HepG2 (cell line): ENCODE results near the gene TRPV5. TPM values are rescaled to one million over a fixed set of nuclear protein-coding genes. Genes with fewer than 3 reads are reported as not detected.

Experiments
- ATAC-seq: fragments of 200-7000 bp; cut with Tn5 transposase; 3 replicates; pipeline ENCODE4 v1.9.1; 2020; ENCODE audit warnings: mild to moderate bottlenecking, moderate library complexity
- BruUV-seq: library from RNA; stranded (reverse); fragments of 400-500 nt; replicated peaks from 2 replicates; lab custom pipeline; 2021; lab: Mats Ljungman, UMichigan
- CTCF ChIA-PET: fragments of 300-600 bp; formaldehyde crosslinking; extraction: SDS; loops from one replicate; lab custom pipeline; 2021; ENCODE audit warnings: low total read pairs, inconsistent platforms, low intra/inter-chr PET ratio; lab: Yijun Ruan, JAX
- POLR2A ChIA-PET: fragments of 350-600 bp; sonication (Branson Sonifier 250); formaldehyde crosslinking; loops from one replicate; lab custom pipeline; 2020; ENCODE audit warnings: antibody characterized with exemption, inconsistent platforms; lab: Yijun Ruan, JAX
- DNase-seq: peaks from one replicate; pipeline ENCODE4 v3.0.0-alpha.2; 2015; ENCODE audit warnings: low spot score
- FAIRE-seq: peaks from 3 replicates; lab custom pipeline; 2011; peaks lifted over from hg19 to GRCh38; lab: Jason Lieb, UNC
- H2AFZ ChIP-seq: one replicate; pipeline ENCODE4 v1.6.1; 2011; ENCODE audit warnings: low read length, inconsistent platforms
- H3K27ac ChIP-seq: fragments of 300-600 bp; 3 replicates; pipeline ENCODE4 v1.8.0; 2011; ENCODE audit warnings: mixed run types, mild to moderate bottlenecking, mixed read lengths, low read length, inconsistent platforms; ENCODE audit not compliant: insufficient read depth; ENCODE audit errors: extremely low read length
- H3K27me3 ChIP-seq, 2 experiments: fragments of 200-600 bp in 1 of 2; 2 replicates in 1 of 2; 3 replicates in 1 of 2; pipeline versions ENCODE4 v1.6.0 to v1.8.0; 2011; ENCODE audit warnings: low read length in 2 of 2, mild to moderate bottlenecking in 2 of 2, moderate library complexity in 2 of 2, inconsistent platforms in 1 of 2; ENCODE audit not compliant: insufficient read depth in 2 of 2, control insufficient read depth in 1 of 2
- H3K36me3 ChIP-seq, 2 experiments: fragments of 200-600 bp in 1 of 2; replicated peaks in 1 of 2; 2 replicates in 1 of 2; 3 replicates in 1 of 2; pipeline versions ENCODE4 v1.5.1 to v1.8.0; 2011; ENCODE audit warnings: low read length in 2 of 2, inconsistent platforms in 1 of 2; ENCODE audit not compliant: insufficient read depth in 2 of 2, control insufficient read depth in 1 of 2
- H3K4me1 ChIP-seq: 2 replicates; pipeline ENCODE4 v1.5.1; 2012; ENCODE audit warnings: low read length, inconsistent platforms; ENCODE audit not compliant: insufficient read depth
- H3K4me2 ChIP-seq: 2 replicates; pipeline ENCODE4 v1.6.0; 2011; ENCODE audit warnings: low read depth, low read length, inconsistent platforms
- H3K4me3 ChIP-seq, 3 experiments: fragments of 200-600 bp in 1 of 3; sonication (generic), shearing (Covaris generic) in 1 of 3; replicated peaks in 1 of 3; 2 replicates each; pipeline ENCODE4 v1.5.1; 2011 to 2016; ENCODE audit warnings: low read length in 3 of 3, inconsistent platforms in 2 of 3, low read depth in 2 of 3, mild to moderate bottlenecking in 2 of 3, control low read depth in 1 of 3, mixed read lengths in 1 of 3; ENCODE audit not compliant: insufficient read depth in 1 of 3
- H3K79me2 ChIP-seq: one replicate; pipeline ENCODE4 v1.6.1; 2011; ENCODE audit warnings: low read length, inconsistent platforms; ENCODE audit not compliant: insufficient read depth
- H3K9ac ChIP-seq: 2 replicates; pipeline ENCODE4 v1.6.0; 2011; ENCODE audit warnings: mild to moderate bottlenecking, low read depth, low read length, inconsistent platforms; ENCODE audit not compliant: insufficient read depth
- H3K9me3 ChIP-seq: 2 replicates; pipeline ENCODE4 v1.5.1; 2012; ENCODE audit warnings: mild to moderate bottlenecking, low read length
- H4K20me1 ChIP-seq: 2 replicates; pipeline ENCODE4 v1.6.0; 2011; ENCODE audit warnings: inconsistent platforms, mild to moderate bottlenecking, low read length, moderate library complexity; ENCODE audit not compliant: insufficient read depth
- CBX1 ChIP-seq: IDR thresholded peaks from one replicate; pipeline ENCODE4 v1.6.1; 2016; ENCODE audit warnings: antibody characterized with exemption, low read depth
- CC2D1A ChIP-seq: sonication (generic); formaldehyde crosslinking; IDR thresholded peaks from 2 replicates; pipeline ENCODE4 v1.8.1; 2023; ENCODE audit warnings: mild to moderate bottlenecking, missing genetic modification reagents
- CENPX ChIP-seq: sonication (generic); formaldehyde crosslinking; IDR thresholded peaks from 2 replicates; pipeline ENCODE4 v1.9.0; 2021; ENCODE audit warnings: mild to moderate bottlenecking, missing genetic modification reagents, moderate library complexity
- FOXA3 ChIP-seq: IDR thresholded peaks from 2 replicates; pipeline ENCODE4 v1.6.1; 2016; ENCODE audit warnings: missing genetic modification reagents, missing compliant biosample characterization
- IRX3 ChIP-seq: sonication (generic); formaldehyde crosslinking; IDR thresholded peaks from 2 replicates; pipeline ENCODE4 v1.8.1; 2023; ENCODE audit warnings: mild to moderate bottlenecking, low read depth, missing genetic modification reagents, borderline replicate concordance
- PPARG ChIP-seq: conservative IDR thresholded peaks from 2 replicates; pipeline ENCODE4 v1.6.1; 2016; ENCODE audit warnings: missing biosample characterization, missing genetic modification reagents
- SNAPC4 ChIP-seq: sonication (generic); formaldehyde crosslinking; IDR thresholded peaks from 2 replicates; pipeline ENCODE4 v1.4.0; 2020; ENCODE audit warnings: mild to moderate bottlenecking, missing genetic modification reagents
- SOX13 ChIP-seq, 3 experiments: fragments of 450-650 bp in 1 of 3; sonication (generic) in 1 of 3; formaldehyde crosslinking in 1 of 3; IDR thresholded peaks in 2 of 3; conservative IDR thresholded peaks in 1 of 3; 2 replicates each; pipeline versions ENCODE4 v1.5.0 to v1.6.1; 2016 to 2020; ENCODE audit warnings: antibody characterized with exemption in 1 of 3, mild to moderate bottlenecking in 1 of 3, missing compliant biosample characterization in 1 of 3, missing genetic modification reagents in 1 of 3, moderate library complexity in 1 of 3
- SRY ChIP-seq: sonication (generic); formaldehyde crosslinking; IDR thresholded peaks from 2 replicates; pipeline ENCODE4 v1.8.0; 2022; ENCODE audit warnings: mild to moderate bottlenecking, missing genetic modification reagents
- TBX3 ChIP-seq: fragments of 450-650 bp; IDR thresholded peaks from 2 replicates; pipeline ENCODE4 v1.6.1; 2017; ENCODE audit warnings: antibody characterized with exemption, mild to moderate bottlenecking, inconsistent platforms, borderline replicate concordance
- ZMAT3 ChIP-seq: sonication (generic); formaldehyde crosslinking; conservative IDR thresholded peaks from 2 replicates; pipeline ENCODE4 v1.7.0; 2021; ENCODE audit warnings: missing genetic modification reagents
- ZMAT5 ChIP-seq: sonication (generic); formaldehyde crosslinking; IDR thresholded peaks from 2 replicates; pipeline ENCODE4 v1.5.0; 2020; ENCODE audit warnings: mild to moderate bottlenecking, low read depth, missing genetic modification reagents, borderline replicate concordance
- ZNF768 ChIP-seq: sonication (generic); formaldehyde crosslinking; IDR thresholded peaks from 2 replicates; pipeline ENCODE4 v1.4.0; 2020; ENCODE audit warnings: missing genetic modification reagents
- WGBS: methylation state at CpG from one replicate; pipeline ENCODE4 v1.1.6; 2017; ENCODE audit warnings: low lambda C conversion rate; 5-methylcytosine and 5-hydroxymethylcytosine counted together
- in situ Hi-C: cut with HindIII; loops from 2 replicates; pipeline ENCODE4 v1.10.0; 2017; ENCODE audit warnings: low pct_unique_long_range_greater_than_20kb; ENCODE audit not compliant: extremely low pct_ligation_motif_present
- intact Hi-C: fragments of 100-400 bp; cut with micrococcal nuclease; formaldehyde crosslinking; loops from one replicate; pipeline ENCODE4 v1.10.0; 2022; ENCODE audit not compliant: unreplicated experiment
- polyA plus RNA-seq, 8 experiments: library from polyadenylated mRNA; depleted of rRNA in 3 of 8; stranded (reverse) in 7 of 8; unstranded in 1 of 8; fragments of >200 nt; fragmentation: Illumina TruSeq in 4 of 8; extraction: Trizol in 4 of 8; gene quantifications; 2 replicates each; pipeline versions ENCODE4 v1.2.1 to v1.2.3, GENCODE V29; 2011 to 2016; ENCODE audit warnings: low read depth in 4 of 8, missing spikeins in 1 of 8, mixed read lengths in 1 of 8; ENCODE audit not compliant: insufficient read depth in 1 of 8
- total RNA-seq, 5 experiments: library from RNA; depleted of rRNA; stranded (reverse); fragments of >200 nt; fragmentation: Illumina TruSeq; extraction: Trizol; gene quantifications; 2 replicates each; pipeline ENCODE4 v1.2.3, GENCODE V29; 2016; ENCODE audit warnings: low read depth in 1 of 5

The TRPV5 gene
- total and polyA plus RNA-seq, 2 of the 13 experiments (the other 11 are each of a cell fraction or from before 2014, with no cell fraction given) = not detected

- CTCF ChIA-PET = no interaction called here
Measured at GRCh38 chr7:142899661-142900060, 33.9 kb downstream of the TRPV5 start.

More at GRCh38 chr7:142899661-142900060, 33.9 kb downstream of the TRPV5 start:
- no TSS peak for BruUV-seq
- FAIRE-seq (no peak), ATAC-seq (no peak), DNase-seq (no peak)
- Histone ChIP-seq H3K4me2 (no peak overlapping the region), H3K9ac (no peak overlapping the region), H3K4me3 (no peak overlapping the region), H3K36me3 (no peaks in the 10 kb centered on the region), H3K27me3 (no peaks in the 10 kb centered on the region; a peak in 1 of 5 replicates), H3K79me2 (no peaks in the 10 kb centered on the region), H3K4me1 (no peaks in the 10 kb centered on the region), H3K27ac (no peak overlapping the region), H4K20me1 (no peaks in the 10 kb centered on the region), H2AFZ (no peak overlapping the region), H3K9me3 (peaks cover 6% of the 10 kb centered on the region)
- intact Hi-C loops = no loop called here
- in situ Hi-C loops = no loop called here
- POLR2A ChIA-PET = no interaction called here
- 0% methylated on average over 3 of the region's 3 CpGs for WGBS
- TF ChIP-seq PPARG (CRISPR knock-in tag) (no peak), ZNF768 (CRISPR knock-in tag) (no peak), TBX3 (no peak), IRX3 (CRISPR knock-in tag) (no peak), SOX13 (IDR thresholded peaks at IDR 0.05) (no peak), SOX13 (CRISPR knock-in tag; conservative IDR thresholded peaks at IDR 0.05 in 1 of 2, IDR thresholded peaks at IDR 0.05 in 1 of 2) (no peak), SNAPC4 (CRISPR knock-in tag) (no peak), ZMAT5 (CRISPR knock-in tag) (no peak), CC2D1A (CRISPR knock-in tag) (no peak), FOXA3 (CRISPR knock-in tag) (no peak), CENPX (CRISPR knock-in tag) (no peak), SRY (no peak), ZMAT3 (CRISPR knock-in tag) (no peak), CBX1 (no peak)
